Sigmoid colon (tissue), 7 donors: Measurements from ENCODE around the gene STOX2. TPM values are rescaled to one million over a fixed set of nuclear protein-coding genes. Genes with fewer than 3 reads are reported as not detected.

Source experiments
- DNase-seq: peaks from one replicate; pipeline ENCODE4 v3.0.0-alpha.2; 2019
- H3K27ac ChIP-seq, 4 donors: fragments of 200-600 bp; sonication (generic); one replicate each; pipeline ENCODE4 v1.5.1; 2016 to 2019; ENCODE audit warnings: mild to moderate bottlenecking in 1 of 4
- H3K27me3 ChIP-seq, 3 donors: fragments of 200-600 bp; sonication (generic); one replicate each; pipeline ENCODE4 v1.5.1; 2019; ENCODE audit warnings: mild to moderate bottlenecking in 1 of 3
- H3K36me3 ChIP-seq, 4 donors: fragments of 200-600 bp; sonication (generic); one replicate each; pipeline ENCODE4 v1.5.1; 2016 to 2019
- H3K4me1 ChIP-seq, 4 donors: fragments of 200-600 bp; sonication (generic); one replicate each; pipeline ENCODE4 v1.5.1; 2017 to 2019
- H3K4me3 ChIP-seq, 4 donors: fragments of 200-600 bp; sonication (generic); one replicate each; pipeline ENCODE4 v1.5.1; 2017 to 2019; ENCODE audit warnings: mild to moderate bottlenecking in 2 of 4, moderate library complexity in 1 of 4
- H3K9me3 ChIP-seq, 4 donors: fragments of 200-600 bp in 3 of 4; sonication (generic) in 3 of 4; one replicate each; pipeline versions ENCODE4 v1.5.1 to v1.6.1; 2013 to 2019
- CTCF ChIP-seq, 4 experiments: fragments of 450-650 bp in 3 of 4; fragments of 200-600 bp in 1 of 4; IDR thresholded peaks; one replicate each; pipeline ENCODE4 v1.5.1; 2016 to 2019; ENCODE audit warnings: antibody characterized with exemption in 4 of 4, mild to moderate bottlenecking in 3 of 4, moderate library complexity in 2 of 4
- EP300 ChIP-seq, 4 donors: sonication (generic); formaldehyde crosslinking; IDR thresholded peaks; one replicate each; pipeline ENCODE4 v1.6.1; 2017; ENCODE audit warnings: antibody characterized with exemption in 4 of 4
- POLR2A ChIP-seq, 2 donors: fragments of 450-650 bp; IDR thresholded peaks; one replicate each; pipeline ENCODE4 v1.6.1; 2016; ENCODE audit warnings: antibody characterized with exemption in 2 of 2, mild to moderate bottlenecking in 2 of 2, moderate library complexity in 2 of 2
- POLR2AphosphoS5 ChIP-seq, 4 donors: sonication (generic); formaldehyde crosslinking; IDR thresholded peaks; one replicate each; pipeline ENCODE4 v1.6.1; 2017; ENCODE audit warnings: antibody characterized with exemption in 4 of 4
- WGBS, 2 donors: extraction: QIAGEN DNeasy Blood & Tissue Kit; methylation state at CpG; one replicate each; pipeline ENCODE4 v1.1.7; 2013; 5-methylcytosine and 5-hydroxymethylcytosine counted together
- intact Hi-C: fragments of 100-400 bp; cut with DNase I; formaldehyde crosslinking; loops from one replicate; pipeline ENCODE4 v1.15.1; 2023
- polyA plus RNA-seq, 3 donors: library from polyadenylated mRNA; stranded (reverse); fragments of 200-250 nt; gene quantifications; one replicate each; pipeline ENCODE4 v1.2.3, GENCODE V29; 2013
- total RNA-seq, 4 donors: library from RNA; depleted of rRNA; stranded (reverse); fragments of >200 nt; gene quantifications; one replicate each; pipeline ENCODE4 v1.1.0, GENCODE V29; 2016
- donor health status: healthy with polysubstance abuse.
- donor health status: Bipolar disorder and iron deficiency.
- donor health status: healthy.

STOX2 gene
- total and polyA plus RNA-seq, 7 donors, result under 0.01 to 9.6 (median 2.2) TPM

- H3K27ac ChIP-seq, result no peak overlapping the region
- TF ChIP-seq POLR2AphosphoS5 (IDR thresholded peaks at IDR 0.05), result no peak
- no peak for TF ChIP-seq CTCF (IDR thresholded peaks at IDR 0.05)
- TF ChIP-seq POLR2A (IDR thresholded peaks at IDR 0.05), result no peak
- TF ChIP-seq EP300 (IDR thresholded peaks at IDR 0.05), result no peak
- no peaks in the 10 kb centered on the region for H3K9me3 ChIP-seq
- no peak overlapping the region for H3K4me3 ChIP-seq
- DNase-seq, result no peak
- intact Hi-C loops, result no loop called here
- no peaks in the 10 kb centered on the region for H3K4me1 ChIP-seq
- H3K27me3 ChIP-seq, result no peaks in the 10 kb centered on the region
- 50 to 63% methylated on average over 2 of the region's 2 CpGs for WGBS, 2 donors
- no peaks in the 10 kb centered on the region for H3K36me3 ChIP-seq
These were observed 147.5 kb downstream of the STOX2 start for GRCh38 chr4:184052616-184053015.

GRCh38 chr4:184053434-184053833, 148.3 kb downstream of the STOX2 start:
- Histone ChIP-seq H3K27ac (no peak overlapping the region), H3K27me3 (no peaks in the 10 kb centered on the region), H3K4me3 (no peak overlapping the region), H3K36me3 (no peaks in the 10 kb centered on the region), H3K4me1 (no peaks in the 10 kb centered on the region), H3K9me3 (no peaks in the 10 kb centered on the region)
- 34 to 72% methylated on average over 5 of the region's 5 CpGs for WGBS, 2 donors
- no peak for DNase-seq
- TF ChIP-seq EP300 (IDR thresholded peaks at IDR 0.05), result no peak
- TF ChIP-seq CTCF (IDR thresholded peaks at IDR 0.05), result no peak
- no peak for TF ChIP-seq POLR2A (IDR thresholded peaks at IDR 0.05)
- TF ChIP-seq POLR2AphosphoS5 (IDR thresholded peaks at IDR 0.05), result no peak
- intact Hi-C loops, result no loop called here

- TF ChIP-seq POLR2AphosphoS5 (IDR thresholded peaks at IDR 0.05) (no peak), EP300 (IDR thresholded peaks at IDR 0.05) (no peak), POLR2A (IDR thresholded peaks at IDR 0.05) (no peak), CTCF (IDR thresholded peaks at IDR 0.05) (no peak)
- H3K36me3 ChIP-seq, result no peaks in the 10 kb centered on the region
- no peaks in the 10 kb centered on the region for H3K9me3 ChIP-seq
- no peaks in the 10 kb centered on the region for H3K27me3 ChIP-seq
- no peak overlapping the region for H3K4me3 ChIP-seq
- intact Hi-C loops, result no loop called here
- DNase-seq, result no peak
- no peak overlapping the region for H3K27ac ChIP-seq
- H3K4me1 ChIP-seq, result no peaks in the 10 kb centered on the region
- 88 to 93% methylated on average over 14 of the region's 14 CpGs for WGBS, 2 donors
These were observed 151.8 kb downstream of the STOX2 start for GRCh38 chr4:184056877-184057276.

- Histone ChIP-seq H3K4me3 (no peak overlapping the region), H3K9me3 (no peaks in the 10 kb centered on the region), H3K36me3 (no peaks in the 10 kb centered on the region), H3K27me3 (no peaks in the 10 kb centered on the region), H3K4me1 (no peaks in the 10 kb centered on the region), H3K27ac (no peak overlapping the region)
- WGBS, 2 donors, result 88 to 93% methylated on average over 6 of the region's 6 CpGs
- intact Hi-C loops, result no loop called here
- TF ChIP-seq CTCF (IDR thresholded peaks at IDR 0.05) (no peak), POLR2A (IDR thresholded peaks at IDR 0.05) (no peak), EP300 (IDR thresholded peaks at IDR 0.05) (no peak), POLR2AphosphoS5 (IDR thresholded peaks at IDR 0.05) (no peak)
- no peak for DNase-seq
These were observed 152.9 kb downstream of the STOX2 start for GRCh38 chr4:184058026-184058425.

- Histone ChIP-seq H3K4me1 (no peaks in the 10 kb centered on the region), H3K27me3 (no peaks in the 10 kb centered on the region), H3K4me3 (no peak overlapping the region), H3K36me3 (no peaks in the 10 kb centered on the region), H3K27ac (no peak overlapping the region), H3K9me3 (no peaks in the 10 kb centered on the region)
- WGBS, 2 donors, result 82 to 95% methylated on average over 3 of the region's 3 CpGs
- intact Hi-C loops, result no loop called here
- no peak for TF ChIP-seq EP300 (IDR thresholded peaks at IDR 0.05)
- TF ChIP-seq POLR2AphosphoS5 (IDR thresholded peaks at IDR 0.05), result no peak
- DNase-seq, result no peak
These were observed 154.0 kb downstream of the STOX2 start for GRCh38 chr4:184059099-184059498.
